Placental epithelial cell (primary cell): ENCODE data around the gene RNF225. TPM values are rescaled to one million over a fixed set of nuclear protein-coding genes. Genes with fewer than 3 reads are reported as not detected.

Experiments
- small RNA-seq: library from RNA; depleted of rRNA; stranded (forward); fragments of <200 nt; gene quantifications from one replicate; pipeline ENCODE3, GENCODE V24; 2012
- total RNA-seq: library from RNA; depleted of rRNA; stranded (reverse); fragments of >200 nt; gene quantifications from 2 replicates; pipeline ENCODE4 v1.2.3, GENCODE V29; 2012

The RNF225 gene
- 2.8 and 5.5 TPM in 2 replicates for total RNA-seq

DNA sequence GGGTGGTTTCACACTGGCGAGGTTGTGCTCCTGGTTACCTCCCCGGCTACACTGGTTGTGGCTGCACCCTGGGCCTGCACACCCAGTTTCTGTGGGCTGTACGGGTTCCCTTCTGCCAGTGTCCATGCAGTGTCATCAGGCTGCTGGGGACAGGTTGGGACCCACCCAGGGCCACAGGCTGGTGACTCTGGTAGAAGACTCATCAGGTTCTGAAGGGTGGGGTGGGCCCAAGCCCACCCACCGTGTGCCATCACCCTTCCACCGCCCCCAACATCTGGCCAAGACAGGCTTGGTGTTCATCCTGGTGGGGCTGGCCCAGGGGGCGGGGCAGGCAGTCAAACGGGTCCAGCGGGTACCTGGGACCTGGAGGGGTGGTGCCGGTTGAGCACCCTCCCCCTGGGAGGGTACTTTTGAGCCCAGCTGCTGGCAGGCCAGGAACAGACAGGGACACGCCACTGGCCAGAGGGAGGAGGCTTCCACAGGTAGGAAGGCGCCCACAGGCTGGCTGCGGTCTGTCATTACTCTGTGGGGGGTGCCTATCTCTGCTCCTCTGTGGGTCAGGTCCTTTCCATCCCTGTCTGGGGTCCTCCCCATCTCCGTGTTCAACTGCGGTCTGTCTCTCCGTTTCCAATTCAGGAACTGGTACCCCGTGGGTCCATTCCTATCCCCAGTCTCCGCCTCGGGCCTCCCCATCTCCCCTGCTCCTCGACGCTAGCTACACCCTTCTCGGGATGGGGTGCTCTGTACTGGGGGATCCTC is at the start of gene RNF225:
Gene RNF225 (plus strand): TSS at position 437 of the 759 bp plus-strand sequence. CDS start 434 bp downstream, outside the sequence.

GRCh38 chr19:58352760-58353671 is 42.4 kb upstream of the RNF225 start, which contains the start of gene A1BG:
TSS of gene A1BG (minus strand) at chr19:58353492. CDS start at chr19:58353437, 55 bp downstream.

DNA sequence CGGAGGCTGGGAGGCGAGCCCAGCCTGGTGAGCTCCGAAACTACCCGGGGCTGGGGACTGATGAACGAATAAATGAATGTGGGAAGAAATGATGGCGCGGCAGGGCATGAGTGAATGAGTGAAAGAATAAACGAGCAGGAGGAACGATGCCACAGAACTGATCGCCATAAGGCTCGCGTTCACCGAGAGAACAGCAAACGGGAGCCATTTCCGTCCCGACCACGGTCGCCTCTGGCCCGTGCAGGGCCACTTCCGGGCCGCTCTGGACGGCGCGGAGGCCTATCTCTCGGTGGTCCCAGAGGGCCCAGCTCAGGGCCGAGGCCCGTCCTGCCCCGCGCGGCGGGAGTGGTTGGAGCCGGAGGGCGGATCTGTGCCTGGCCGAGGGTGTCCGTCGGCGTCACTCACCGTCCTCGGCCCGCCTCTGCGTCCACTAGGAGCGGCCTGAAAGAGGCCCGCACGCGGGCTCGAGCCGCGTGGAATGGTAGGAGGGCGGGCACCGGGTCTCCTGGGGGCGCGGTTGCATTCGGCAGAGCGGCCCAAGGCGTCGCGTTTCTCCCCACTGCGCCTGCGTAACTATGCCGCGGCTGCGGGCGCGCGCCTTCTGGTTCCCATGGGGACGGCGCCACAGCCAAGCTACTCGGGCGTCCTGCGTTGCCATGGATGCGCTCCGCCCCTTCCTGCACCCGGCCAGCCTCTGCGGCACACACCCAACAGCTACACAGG is 33.0 kb upstream of the RNF225 start, which contains the start of gene ZNF497:
Gene ZNF497 (minus strand): TSS at position 480 of the 723 bp plus-strand sequence. CDS start 5,116 bp downstream, outside the sequence.

DNA sequence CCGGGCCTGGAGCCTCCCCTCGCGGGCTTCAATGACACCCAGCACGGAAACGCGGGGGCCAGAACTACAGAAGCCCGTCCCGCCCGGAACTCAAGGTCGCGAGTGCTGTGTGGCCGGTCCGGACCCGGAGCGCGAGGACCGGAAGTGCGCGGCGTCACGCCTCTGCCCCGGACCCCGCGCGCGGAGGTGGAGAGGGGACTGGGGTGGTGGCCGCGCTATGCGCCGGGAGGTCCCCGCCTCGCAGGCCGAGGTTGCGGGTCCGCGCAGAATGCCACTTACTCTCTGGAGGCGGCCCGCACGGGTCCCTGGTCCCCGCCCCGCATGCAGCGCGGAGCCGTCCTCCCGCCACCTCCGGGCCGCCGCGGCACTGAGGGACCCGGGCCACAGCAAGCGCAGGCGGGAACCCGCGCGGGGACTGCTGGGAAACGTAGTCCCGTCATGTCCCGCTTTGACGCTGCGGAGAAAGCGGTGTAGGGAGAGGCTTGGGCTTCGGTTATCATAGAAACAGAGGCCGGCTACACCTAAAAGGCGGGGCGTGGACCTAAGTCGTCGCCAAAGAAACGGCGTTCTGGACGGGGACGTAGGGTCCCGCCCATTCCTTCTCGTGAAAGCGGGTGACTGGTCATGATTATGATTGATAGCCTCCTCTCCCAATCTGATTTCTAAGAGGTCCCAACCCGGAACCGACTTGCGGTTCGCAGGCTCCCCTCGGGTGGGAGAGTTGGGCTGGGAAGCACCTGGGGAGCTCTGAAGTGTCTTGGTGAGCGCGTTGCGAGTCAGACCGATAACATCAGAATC is 14.6 kb upstream of the RNF225 start, which contains the start of gene ZNF837:
Gene ZNF837 (minus strand): TSS at position 369 of the 798 bp plus-strand sequence. CDS start 11,698 bp downstream, outside the sequence.

DNA sequence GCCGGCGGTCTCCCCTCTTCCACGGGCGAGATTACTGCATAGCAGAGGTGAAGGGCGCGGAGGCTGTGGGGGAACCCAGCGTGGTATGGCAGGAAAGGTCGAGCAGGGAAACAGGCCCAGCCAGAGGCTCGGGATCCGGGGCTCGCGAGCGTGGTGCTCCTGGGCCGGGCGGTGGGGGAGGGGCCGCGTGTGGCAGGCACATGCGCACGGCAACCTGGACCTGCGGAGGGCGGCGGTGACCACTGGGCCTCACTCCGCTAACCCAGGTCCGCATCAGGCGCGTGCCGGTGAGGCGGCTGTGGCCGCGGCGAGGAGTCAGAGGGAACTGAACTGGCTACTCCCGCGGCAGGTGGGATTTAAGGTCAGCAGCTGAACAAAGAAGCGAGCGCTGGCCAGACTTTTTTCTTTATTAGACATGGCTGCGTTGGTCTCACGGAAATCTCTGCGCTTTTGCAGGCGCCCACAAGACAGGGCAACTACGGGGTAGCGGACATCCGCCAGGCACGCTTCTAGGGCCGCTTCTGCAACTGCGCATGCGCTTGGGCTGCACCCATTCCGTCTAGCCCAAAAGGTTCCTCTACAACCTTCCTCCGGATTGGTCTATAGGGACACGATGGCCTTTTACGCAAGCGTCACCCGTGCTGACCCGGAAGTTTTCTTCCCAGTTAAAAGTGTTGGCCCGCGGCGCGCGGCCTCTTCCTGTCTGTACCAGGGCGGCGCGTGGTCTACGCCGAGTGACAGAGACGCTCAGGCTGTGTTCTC is 8.7 kb upstream of the RNF225 start, which contains the start of gene RPS5:
Gene RPS5 (plus strand): TSS at position 694 of the 762 bp plus-strand sequence. CDS start 869 bp downstream, outside the sequence.

DNA sequence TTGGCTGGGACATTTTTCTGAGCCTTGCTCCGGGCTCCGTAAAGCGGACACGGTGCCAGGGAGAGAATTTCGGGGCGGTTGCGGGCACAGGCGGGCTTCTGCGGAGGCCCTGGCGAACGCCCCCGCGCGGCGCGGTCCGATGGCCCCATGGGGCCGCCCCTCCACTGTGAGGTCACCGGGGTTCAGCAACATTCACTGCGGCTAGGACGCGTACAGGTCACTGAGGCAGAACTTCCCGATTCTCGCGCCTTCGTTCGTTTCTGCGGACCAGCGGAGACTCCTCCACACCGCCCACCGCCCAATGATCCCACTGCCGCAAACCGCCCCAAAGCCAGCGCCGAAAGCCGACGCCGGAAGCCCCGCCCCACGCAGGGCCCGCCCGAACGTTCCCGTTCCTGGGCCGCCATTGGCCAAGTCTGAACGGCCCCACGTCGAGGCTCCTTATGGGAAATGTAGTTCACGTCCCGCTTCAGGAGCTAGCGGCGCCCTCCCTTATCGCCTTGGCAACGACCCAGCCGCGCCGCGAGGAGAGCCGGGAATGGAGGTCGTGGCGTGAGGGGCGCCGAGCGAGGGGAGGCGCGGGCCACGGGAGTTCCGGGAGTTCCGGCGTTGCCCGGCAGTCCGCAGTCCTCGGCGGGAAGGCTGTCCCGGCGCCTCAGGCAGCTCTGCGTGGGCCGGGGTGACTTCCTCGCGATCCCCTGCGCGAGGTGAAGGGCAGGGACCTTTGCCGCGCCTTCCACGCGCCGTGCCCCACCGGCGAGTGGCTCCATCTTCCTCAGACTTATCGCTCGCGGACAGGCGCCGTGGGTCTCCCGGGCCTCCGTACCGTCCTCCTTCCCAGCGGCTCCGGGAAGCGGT is 12.9 kb downstream of the RNF225 start, which contains the start of gene ZNF584:
Gene ZNF584 (plus strand): TSS at position 498 of the 858 bp plus-strand sequence. CDS start 499 bp downstream, outside the sequence.

GRCh38 chr19:58439576-58440554 is 44.4 kb downstream of the RNF225 start, which contains the start of gene ZNF132:
TSS of gene ZNF132 (minus strand) at chr19:58440153. CDS start at chr19:58439821, 332 bp downstream.

Small RNA genes lying within 50 kb of the gene (small RNA-seq; reads per million reads assigned to genes)
- gene MIR4754 (not detected), gene RNA5SP473 (0.09 reads per million)

Other genes with a start within 250 kb of the RNF225 start
- gene ZNF329, start 244.9 kb upstream of the RNF225 start, total RNA-seq = 14.1 and 17.7 TPM in 2 replicates
- 28.3 and 30.6 TPM in 2 replicates for gene ZNF274, start 212.6 kb upstream of the RNF225 start, total RNA-seq
- 20.8 and 39.8 TPM in 2 replicates for gene ZNF544, start 166.7 kb upstream of the RNF225 start, total RNA-seq
- 7.9 and 9.4 TPM in 2 replicates for gene ZNF8, start 116.7 kb upstream of the RNF225 start, total RNA-seq
- 33.4 and 35.5 TPM in 2 replicates for gene ERVK3-1, start 90.3 kb upstream of the RNF225 start, total RNA-seq
- gene ZSCAN22, start 68.7 kb upstream of the RNF225 start, total RNA-seq = 5.5 and 6.6 TPM in 2 replicates
- gene A1BG, start 42.2 kb upstream of the RNF225 start, total RNA-seq = 0.79 TPM in 1 of 2 replicates, not detected in the other
- gene ZNF497, start 32.9 kb upstream of the RNF225 start, total RNA-seq = 3.3 and 3.9 TPM in 2 replicates
- 4.4 and 6.3 TPM in 2 replicates for gene ZNF837, start 14.6 kb upstream of the RNF225 start, total RNA-seq
- gene RPS5, start 8.4 kb upstream of the RNF225 start, total RNA-seq = 1,650 and 1,691 TPM in 2 replicates
- 13.2 and 17.3 TPM in 2 replicates for gene ZNF584, start 13.0 kb downstream of the RNF225 start, total RNA-seq
- 12.6 and 14.6 TPM in 2 replicates for gene ZNF132, start 44.5 kb downstream of the RNF225 start, total RNA-seq
- gene ZNF324B, start 56.0 kb downstream of the RNF225 start, total RNA-seq = 13.3 and 14.6 TPM in 2 replicates
- gene ZNF324, start 71.4 kb downstream of the RNF225 start, total RNA-seq = 25.1 and 41.3 TPM in 2 replicates
- gene ZNF446, start 80.7 kb downstream of the RNF225 start, total RNA-seq = 15.3 and 22.0 TPM in 2 replicates
- gene SLC27A5, start 116.3 kb downstream of the RNF225 start, total RNA-seq = 4.4 and 6.3 TPM in 2 replicates
- 12.3 and 12.6 TPM in 2 replicates for gene ZBTB45, start 124.2 kb downstream of the RNF225 start, total RNA-seq
- 414 and 576 TPM in 2 replicates for gene TRIM28, start 148.4 kb downstream of the RNF225 start, total RNA-seq
- 65.1 and 108 TPM in 2 replicates for gene CHMP2A, start 159.4 kb downstream of the RNF225 start, total RNA-seq
- 40.4 and 67.5 TPM in 2 replicates for gene UBE2M, start 163.0 kb downstream of the RNF225 start, total RNA-seq
- 31.6 and 42.0 TPM in 2 replicates for gene MZF1, start 177.7 kb downstream of the RNF225 start, total RNA-seq